ENCODE measurements around the gene DIP2A.
"Not testable (repeated sequence)": the region's sequence is repeated elsewhere in the genome, so short reads cannot be mapped to it uniquely, and the experiment has no call there.

Gene DIP2A

GRCh38 chr21:46425041-46425440 lies 33.6 kb upstream of the DIP2A start:
- no peak for DNase-seq (ENCODE audit: low spot score)

- no peak for DNase-seq (ENCODE audit: low spot score)
Measured at GRCh38 chr21:46425571-46425970, 33.1 kb upstream of the DIP2A start.

GRCh38 chr21:46426313-46427046 lies 32.2 kb upstream of the DIP2A start:
- DNase-seq (ENCODE audit: low spot score): no peak

GRCh38 chr21:46427516-46427915 lies 31.2 kb upstream of the DIP2A start:
- DNase-seq (ENCODE audit: low spot score): no peak

GRCh38 chr21:46428286-46428685 lies 30.4 kb upstream of the DIP2A start:
- DNase-seq (ENCODE audit: low spot score): no peak

- DNase-seq (ENCODE audit: low spot score): no peak
Measured at GRCh38 chr21:46428987-46429710, 29.5 kb upstream of the DIP2A start.

GRCh38 chr21:46429754-46430681 lies 28.7 kb upstream of the DIP2A start:
- no peak for DNase-seq (ENCODE audit: low spot score)

- DNase-seq (ENCODE audit: low spot score): no peak
Measured at GRCh38 chr21:46431448-46431847, 27.2 kb upstream of the DIP2A start.

GRCh38 chr21:46431884-46432488 lies 26.7 kb upstream of the DIP2A start:
- no peak for DNase-seq (ENCODE audit: low spot score)

GRCh38 chr21:46433116-46433515 lies 25.6 kb upstream of the DIP2A start:
- not testable (repeated sequence) for DNase-seq (ENCODE audit: low spot score)

- DNase-seq (ENCODE audit: low spot score): no peak
Measured at GRCh38 chr21:46434322-46434958, 24.3 kb upstream of the DIP2A start.

- DNase-seq (ENCODE audit: low spot score): no peak
Measured at GRCh38 chr21:46435786-46436227, 22.9 kb upstream of the DIP2A start.

- DNase-seq (ENCODE audit: low spot score): no peak
Measured at GRCh38 chr21:46436621-46437020, 22.1 kb upstream of the DIP2A start.

- no peak for DNase-seq (ENCODE audit: low spot score)
Measured at GRCh38 chr21:46437096-46437498, 21.6 kb upstream of the DIP2A start.

- no peak for DNase-seq (ENCODE audit: low spot score)
Measured at GRCh38 chr21:46437511-46437910, 21.2 kb upstream of the DIP2A start.

GRCh38 chr21:46438241-46438640 lies 20.4 kb upstream of the DIP2A start:
- DNase-seq (ENCODE audit: low spot score): no peak

GRCh38 chr21:46439906-46440305 lies 18.8 kb upstream of the DIP2A start:
- DNase-seq (ENCODE audit: low spot score): no peak

GRCh38 chr21:46441331-46441730 lies 17.4 kb upstream of the DIP2A start:
- no peak for DNase-seq (ENCODE audit: low spot score)

GRCh38 chr21:46441961-46442498 lies 16.7 kb upstream of the DIP2A start:
- DNase-seq (ENCODE audit: low spot score): no peak

- no peak for DNase-seq (ENCODE audit: low spot score)
Measured at GRCh38 chr21:46442938-46443337, 15.8 kb upstream of the DIP2A start.

- no peak for DNase-seq (ENCODE audit: low spot score)
Measured at GRCh38 chr21:46443910-46444309, 14.8 kb upstream of the DIP2A start.

Measured in AG08395 (cell line).